ENCODE results near the gene TMEM120B. TPM values are rescaled to one million over a fixed set of nuclear protein-coding genes. Genes with fewer than 3 reads are reported as not detected.
A peak's percentile ranks its signal among the peaks of the same experiment; 100 is the strongest.
"Not testable (repeated sequence)": the region's sequence is repeated elsewhere in the genome, so short reads cannot be mapped to it uniquely, and the experiment has no call there.

TMEM120B gene
- total RNA-seq, 2 experiments from 2014 or later = 7.6 to 8.2 TPM

DNA sequence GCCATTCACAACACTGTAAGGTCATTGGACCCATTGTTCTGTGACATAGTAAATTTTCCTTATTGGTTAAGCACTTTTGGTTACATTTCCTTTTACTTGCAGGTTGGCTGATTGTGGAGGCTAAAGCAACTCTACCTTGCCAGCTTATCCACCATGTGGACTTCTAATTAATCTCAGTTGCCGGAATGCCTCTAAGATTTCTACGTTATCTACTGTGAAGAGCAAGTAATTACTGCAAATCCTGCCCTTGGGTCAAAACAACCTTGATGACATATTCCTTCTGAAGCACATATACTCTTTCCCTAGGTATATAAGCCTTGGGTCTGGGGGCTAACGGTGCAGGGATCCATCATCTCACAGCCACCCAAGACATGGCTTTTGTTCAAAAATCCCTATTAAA lies 23.6 kb upstream of the TMEM120B start:
- ATAC-seq = no peak
- CTCF ChIA-PET = interaction anchor here (0.9 to 3.8 kb wide), 5 partner anchors 17 to 123 kb away, joined by 3 to 19 read pairs (median 3); partner anchors contain the start of gene RHOF
- no peaks in the 10 kb centered on the region for H3K27me3 Mint-ChIP-seq (ENCODE audit: low read depth)
- H3K4me1 Mint-ChIP-seq (ENCODE audit: low read depth) = peaks cover 14% of the 10 kb centered on the region
- H3K4me3 Mint-ChIP-seq = no peak overlapping the region
- no peak for DNase-seq
- no peaks in the 10 kb centered on the region for H3K9me3 Mint-ChIP-seq (ENCODE audit: insufficient read depth)
- POLR2A ChIA-PET = no interaction called here
- peak overlapping the region; percentile 34 for H3K27ac Mint-ChIP-seq
- peaks cover 3% of the 10 kb centered on the region for H3K36me3 Mint-ChIP-seq (ENCODE audit: low read depth)

DNA sequence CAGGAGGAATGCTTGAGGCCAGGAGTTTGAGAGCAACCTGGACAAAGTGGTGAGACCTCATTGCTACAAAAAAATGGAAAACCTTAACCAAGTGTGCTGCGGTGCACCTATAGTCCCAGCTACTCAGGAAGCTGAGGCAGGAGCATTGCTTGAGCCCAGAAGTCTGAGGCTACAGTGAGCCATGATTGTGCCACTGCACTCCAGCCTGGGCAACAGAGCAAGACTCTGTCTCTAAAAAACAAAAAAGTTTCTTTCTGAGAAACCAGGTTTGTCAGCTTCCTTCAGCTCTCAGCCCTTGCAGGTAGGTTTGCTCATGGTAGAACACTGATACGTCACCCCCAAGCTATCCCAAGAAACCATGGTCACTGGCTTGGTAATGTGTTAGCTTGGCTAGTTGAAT lies 23.1 kb upstream of the TMEM120B start:
- peaks cover 3% of the 10 kb centered on the region for H3K36me3 Mint-ChIP-seq (ENCODE audit: low read depth)
- ATAC-seq = no peak
- no peak for DNase-seq
- no peak overlapping the region for H3K4me3 Mint-ChIP-seq
- no peak overlapping the region for H3K27ac Mint-ChIP-seq
- ChIA-PET CTCF (interaction anchor here (0.9 to 3.8 kb wide), 5 partner anchors 18 to 122 kb away, joined by 3 to 19 read pairs (median 3); partner anchors contain the start of gene RHOF), POLR2A (no interaction called here)
- no peaks in the 10 kb centered on the region for H3K9me3 Mint-ChIP-seq (ENCODE audit: insufficient read depth)
- H3K4me1 Mint-ChIP-seq (ENCODE audit: low read depth) = peaks cover 14% of the 10 kb centered on the region
- no peaks in the 10 kb centered on the region for H3K27me3 Mint-ChIP-seq (ENCODE audit: low read depth)

DNA sequence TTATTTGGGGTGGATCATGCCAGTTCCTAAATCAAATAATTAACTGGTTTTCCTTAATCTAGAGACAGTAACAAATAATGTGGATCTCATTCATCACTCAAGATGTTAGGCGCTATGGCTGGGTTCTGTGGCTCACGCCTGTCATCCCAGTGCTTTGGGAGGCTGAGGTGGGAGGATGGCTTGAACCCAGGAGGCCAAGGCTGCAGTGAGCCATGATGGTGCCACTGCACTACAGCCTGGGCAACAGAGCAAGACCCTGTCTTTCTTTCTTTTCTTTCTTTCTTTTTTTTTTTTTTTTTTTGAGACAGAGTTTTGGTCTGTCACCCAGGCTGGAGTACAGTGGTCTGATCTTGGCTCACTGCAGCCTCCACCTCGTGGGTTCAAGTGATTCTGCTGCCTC lies 19.8 kb upstream of the TMEM120B start:
- H3K27ac Mint-ChIP-seq; H3K9me3 Mint-ChIP-seq (ENCODE audit: insufficient read depth); DNase-seq; H3K4me1 Mint-ChIP-seq (ENCODE audit: low read depth); H3K4me3 Mint-ChIP-seq; ATAC-seq; POLR2A ChIA-PET; H3K27me3 Mint-ChIP-seq (ENCODE audit: low read depth); H3K36me3 Mint-ChIP-seq (ENCODE audit: low read depth): not testable (repeated sequence)
- CTCF ChIA-PET = interaction anchor here (2.5 to 4.8 kb wide), 3 partner anchors 19 to 101 kb away, joined by 11 to 36 read pairs (median 28); partner anchors contain the start of genes RHOF and TMEM120B

DNA sequence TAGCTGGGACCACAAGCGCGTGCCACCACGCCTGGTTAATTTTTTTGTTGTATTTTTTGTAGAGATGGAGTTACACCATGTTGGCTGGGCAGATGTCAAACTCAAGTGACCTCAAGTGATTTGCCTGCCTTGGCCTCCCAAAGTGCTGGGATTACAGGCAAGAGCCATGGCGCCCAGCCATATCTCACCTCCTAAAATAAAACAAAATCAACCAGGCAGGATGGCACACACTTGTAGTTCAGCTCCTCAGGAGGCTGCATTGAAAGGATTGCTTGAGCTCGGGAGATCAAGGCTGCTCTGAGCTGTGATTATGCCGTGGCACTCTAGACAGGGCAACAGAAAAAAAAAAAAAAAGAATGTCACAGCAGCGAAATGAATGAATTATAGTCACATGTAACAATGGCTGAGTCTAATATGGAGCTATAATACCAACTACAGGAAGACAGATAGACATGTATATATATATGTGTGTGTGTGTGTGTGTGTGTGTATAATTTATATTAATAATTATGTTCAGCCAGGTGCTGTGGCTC lies 19.3 kb upstream of the TMEM120B start:
- no peaks in the 10 kb centered on the region for H3K36me3 Mint-ChIP-seq (ENCODE audit: low read depth)
- H3K27me3 Mint-ChIP-seq (ENCODE audit: low read depth) = no peaks in the 10 kb centered on the region
- DNase-seq = no peak
- H3K27ac Mint-ChIP-seq = no peak overlapping the region
- CTCF ChIA-PET = interaction anchor here (2.5 to 4.8 kb wide), 3 partner anchors 18 to 101 kb away, joined by 11 to 36 read pairs (median 28); partner anchors contain the start of genes RHOF and TMEM120B
- ATAC-seq = no peak
- POLR2A ChIA-PET = no interaction called here
- H3K4me1 Mint-ChIP-seq (ENCODE audit: low read depth) = peaks cover 7% of the 10 kb centered on the region
- no peaks in the 10 kb centered on the region for H3K9me3 Mint-ChIP-seq (ENCODE audit: insufficient read depth)
- no peak overlapping the region for H3K4me3 Mint-ChIP-seq

DNA sequence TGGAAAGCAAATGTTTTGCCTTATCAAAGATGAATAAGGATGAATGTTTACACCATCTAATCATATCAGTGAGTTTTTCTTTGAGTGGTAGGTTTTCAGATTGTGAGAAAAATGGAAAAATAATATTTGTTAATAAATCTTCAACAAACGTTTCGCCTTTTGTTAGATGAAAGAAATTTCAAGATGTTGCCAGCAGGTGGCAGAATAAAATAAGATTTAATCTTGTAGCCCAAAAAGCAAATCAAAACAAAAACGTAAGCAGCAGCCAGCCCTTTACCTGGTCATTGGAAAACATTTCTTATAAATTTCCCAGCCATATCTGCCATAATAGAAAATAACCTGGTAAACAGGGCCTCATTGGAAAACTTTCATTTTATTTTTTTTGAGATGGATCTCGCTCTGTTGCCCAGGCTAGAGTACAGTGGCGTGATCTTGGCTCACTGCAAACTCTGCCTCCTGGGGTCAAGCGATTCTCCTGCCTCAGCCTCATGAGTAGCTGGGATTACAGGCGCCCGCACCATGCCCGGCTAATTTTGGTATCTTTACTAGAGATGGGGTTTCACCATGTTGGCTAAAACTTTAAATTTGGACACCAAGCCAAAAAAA lies 15.4 kb upstream of the TMEM120B start:
- no peak for ATAC-seq
- CTCF ChIA-PET = interaction anchor here (1.0 to 3.0 kb wide), 3 partner anchors 15 to 97 kb away, joined by 3 to 27 read pairs (median 6); partner anchors contain the start of genes RHOF and TMEM120B
- no peak overlapping the region for H3K4me3 Mint-ChIP-seq

DNA sequence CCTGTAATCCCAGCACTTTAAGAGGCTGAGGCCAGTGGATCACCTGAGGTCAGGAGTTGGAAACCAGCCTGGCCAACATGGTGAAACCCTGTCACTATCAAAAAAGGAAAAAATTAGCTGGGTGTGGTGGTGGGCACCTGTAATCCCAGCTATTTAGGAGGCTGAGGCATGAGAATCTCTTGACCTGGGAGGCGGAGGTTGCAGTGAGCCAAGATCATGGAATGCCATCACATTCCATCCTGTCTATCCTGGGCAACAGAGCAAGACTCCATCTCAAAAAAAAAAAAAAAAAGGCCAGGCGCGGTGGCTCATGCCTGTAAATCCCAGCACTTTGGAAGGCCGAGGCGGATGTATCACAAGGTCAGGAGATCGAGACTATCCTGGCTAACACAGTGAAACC lies 14.7 kb upstream of the TMEM120B start:
- H3K27me3 Mint-ChIP-seq (ENCODE audit: low read depth); ATAC-seq; POLR2A ChIA-PET; H3K4me3 Mint-ChIP-seq; H3K36me3 Mint-ChIP-seq (ENCODE audit: low read depth); H3K9me3 Mint-ChIP-seq (ENCODE audit: insufficient read depth); H3K27ac Mint-ChIP-seq; H3K4me1 Mint-ChIP-seq (ENCODE audit: low read depth); DNase-seq: not testable (repeated sequence)
- CTCF ChIA-PET = interaction anchor here (1.0 to 3.0 kb wide), 5 partner anchors 14 to 96 kb away, joined by 3 to 27 read pairs (median 6); partner anchors contain the start of genes RHOF and TMEM120B

More for the DNA sequence above, 15.4 kb upstream of the TMEM120B start:
- Mint-ChIP-seq H3K27ac (no peak overlapping the region), H3K27me3 (ENCODE audit: low read depth) (peaks cover 9% of the 10 kb centered on the region), H3K4me1 (ENCODE audit: low read depth) (peaks cover 4% of the 10 kb centered on the region), H3K9me3 (ENCODE audit: insufficient read depth) (no peaks in the 10 kb centered on the region), H3K36me3 (ENCODE audit: low read depth) (no peaks in the 10 kb centered on the region)
- DNase-seq = peak; percentile 62
- POLR2A ChIA-PET = no interaction called here

DNA sequence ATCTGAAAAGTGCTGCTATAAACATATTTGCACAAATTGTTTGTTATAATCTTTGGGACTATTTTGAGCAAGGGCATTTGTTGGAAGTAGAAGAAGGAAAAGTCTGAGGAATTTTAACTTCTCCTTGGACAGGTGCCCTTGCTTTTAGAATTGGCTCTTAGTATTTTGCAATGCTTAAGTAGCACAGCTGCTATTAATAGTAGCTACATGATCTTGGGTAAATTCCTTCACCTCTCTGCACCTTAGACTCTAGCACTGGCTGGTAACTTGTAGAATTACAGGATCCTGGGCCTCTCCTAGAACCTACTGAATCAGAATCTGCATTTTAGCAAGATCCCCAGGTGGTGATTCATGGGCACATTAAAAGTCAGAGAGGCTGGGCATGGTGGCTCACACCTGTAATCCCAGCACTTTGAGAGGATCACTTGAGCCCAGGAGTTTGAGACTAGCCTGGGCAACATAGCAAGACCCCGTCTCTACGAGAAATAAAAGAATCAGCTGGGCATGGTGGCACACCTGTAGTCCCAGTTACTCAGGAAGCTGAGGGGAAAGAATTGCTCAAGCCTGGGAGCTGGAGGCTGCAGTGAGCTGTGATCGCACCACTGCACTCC lies 10.8 kb upstream of the TMEM120B start:
- DNase-seq = no peak
- H3K4me3 Mint-ChIP-seq = no peak overlapping the region
- H3K9me3 Mint-ChIP-seq (ENCODE audit: insufficient read depth) = no peaks in the 10 kb centered on the region
- peaks cover 4% of the 10 kb centered on the region for H3K4me1 Mint-ChIP-seq (ENCODE audit: low read depth)
- ChIA-PET POLR2A (no interaction called here), CTCF (interaction anchor here (0.7 to 2.6 kb wide), 5 partner anchors 10 to 93 kb away, joined by 3 to 15 read pairs (median 4); partner anchors contain the start of gene RHOF)
- ATAC-seq = no peak
- H3K27ac Mint-ChIP-seq = no peak overlapping the region
- H3K27me3 Mint-ChIP-seq (ENCODE audit: low read depth) = peaks cover 14% of the 10 kb centered on the region
- H3K36me3 Mint-ChIP-seq (ENCODE audit: low read depth) = no peaks in the 10 kb centered on the region

DNA sequence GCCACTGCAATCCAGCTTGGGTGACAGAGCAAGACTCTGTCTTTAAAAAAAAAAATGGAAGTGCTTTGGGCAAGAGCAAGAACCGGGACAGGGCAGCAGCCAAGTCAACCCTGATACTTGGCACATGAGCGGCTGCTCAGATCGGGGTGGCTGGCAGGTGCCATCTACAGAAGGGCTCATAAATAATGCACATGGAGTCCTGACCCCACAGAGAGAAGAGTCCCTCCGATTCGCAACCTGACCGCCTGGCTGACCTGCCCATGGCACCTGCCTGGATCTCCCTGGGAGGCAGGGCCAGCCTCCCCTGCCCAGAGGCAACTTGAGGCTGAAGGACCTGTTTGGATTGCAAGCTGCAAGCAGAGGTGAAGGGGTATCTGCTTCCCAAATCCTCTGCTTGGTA lies 9.6 kb upstream of the TMEM120B start:
- no peak for ATAC-seq
- Mint-ChIP-seq H3K4me3 (no peak overlapping the region), H3K4me1 (ENCODE audit: low read depth) (no peaks in the 10 kb centered on the region), H3K36me3 (ENCODE audit: low read depth) (no peaks in the 10 kb centered on the region), H3K27me3 (ENCODE audit: low read depth) (peaks cover 14% of the 10 kb centered on the region), H3K9me3 (ENCODE audit: insufficient read depth) (no peaks in the 10 kb centered on the region), H3K27ac (no peak overlapping the region)
- POLR2A ChIA-PET = no interaction called here
- no peak for DNase-seq
- CTCF ChIA-PET = interaction anchor here (1.5 to 1.7 kb wide), 2 partner anchors 73 to 91 kb away, joined by 3 to 5 read pairs; partner anchors contain the start of gene RHOF

DNA sequence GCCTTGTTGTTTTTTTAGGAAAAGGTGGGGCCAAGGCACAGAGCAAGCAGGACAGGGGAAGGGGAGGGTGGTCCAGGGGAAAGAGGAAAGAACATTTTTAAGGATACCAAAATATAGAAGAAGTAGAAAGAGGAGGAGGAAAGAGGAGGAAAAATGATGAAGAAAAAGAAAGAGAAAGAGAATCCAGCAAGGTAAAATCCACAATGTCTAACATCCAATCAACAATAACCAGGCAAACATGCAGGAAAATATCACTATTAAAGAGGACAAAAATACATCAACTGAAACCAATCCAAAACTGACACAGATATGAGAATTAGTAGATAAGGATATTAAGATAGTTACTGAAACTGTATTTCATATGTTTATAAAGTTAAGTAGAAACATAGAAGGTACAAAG lies 7.0 kb upstream of the TMEM120B start:
- no peak overlapping the region for H3K4me3 Mint-ChIP-seq
- no peaks in the 10 kb centered on the region for H3K36me3 Mint-ChIP-seq (ENCODE audit: low read depth)
- peaks cover 8% of the 10 kb centered on the region for H3K4me1 Mint-ChIP-seq (ENCODE audit: low read depth)
- H3K27ac Mint-ChIP-seq = no peak overlapping the region
- ChIA-PET POLR2A (interaction anchor here (0.6 kb wide), 1 partner anchor 40 kb away, joined by 3 read pairs; no protein-coding TSS in a partner anchor), CTCF (interaction anchor here (1.9 kb wide), 1 partner anchor 89 kb away, joined by 7 read pairs; no protein-coding TSS in a partner anchor)
- no peaks in the 10 kb centered on the region for H3K9me3 Mint-ChIP-seq (ENCODE audit: insufficient read depth)
- ATAC-seq (no peak), DNase-seq (no peak)
- peaks cover 14% of the 10 kb centered on the region for H3K27me3 Mint-ChIP-seq (ENCODE audit: low read depth)

DNA sequence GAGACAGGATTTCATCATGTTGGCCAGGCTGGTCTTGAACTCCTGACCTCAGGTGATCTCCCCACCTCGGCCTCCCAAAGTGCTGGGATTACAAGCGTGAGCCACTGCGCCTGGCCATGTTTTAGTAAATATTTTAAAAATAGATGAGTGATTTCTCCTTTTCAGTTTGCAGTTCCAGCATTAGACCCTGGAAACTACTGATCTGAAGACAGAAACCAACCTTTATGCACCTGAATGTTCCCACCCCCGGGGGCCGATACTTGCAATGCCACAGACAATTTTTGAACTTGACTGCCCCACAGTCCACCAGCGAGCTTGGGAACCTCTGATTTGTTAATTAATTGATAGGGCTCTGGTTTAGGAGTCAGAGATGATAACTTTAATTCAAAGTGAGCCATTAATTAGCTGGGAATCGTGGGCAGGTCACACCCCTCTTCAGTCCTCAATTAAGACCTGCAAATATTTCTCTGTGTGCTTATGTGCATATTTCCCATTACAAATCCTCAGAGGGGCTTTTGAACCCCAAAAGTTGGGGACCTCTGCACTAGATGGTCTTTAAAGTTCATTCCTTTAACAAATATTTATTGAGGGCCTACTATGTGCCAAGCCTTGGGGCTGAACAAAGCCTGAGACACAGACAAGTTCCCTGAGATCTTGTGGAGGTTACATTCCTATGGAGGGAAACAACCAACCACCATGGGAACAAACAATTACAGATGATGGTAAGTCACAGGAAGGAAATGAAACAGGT lies 4.1 kb upstream of the TMEM120B start:
- POLR2A ChIA-PET = no interaction called here
- DNase-seq (no peak), ATAC-seq (no peak)
- no peaks in the 10 kb centered on the region for H3K9me3 Mint-ChIP-seq (ENCODE audit: insufficient read depth)
- CTCF ChIA-PET = interaction anchor here (0.6 to 0.9 kb wide), 2 partner anchors 86 to 857 kb away, joined by 3 to 5 read pairs; partner anchors contain the start of gene RHOF
- peaks cover 4% of the 10 kb centered on the region for H3K27me3 Mint-ChIP-seq (ENCODE audit: low read depth)
- H3K4me3 Mint-ChIP-seq = no peak overlapping the region
- peaks cover 27% of the 10 kb centered on the region for H3K4me1 Mint-ChIP-seq (ENCODE audit: low read depth)
- no peaks in the 10 kb centered on the region for H3K36me3 Mint-ChIP-seq (ENCODE audit: low read depth)
- H3K27ac Mint-ChIP-seq = no peak overlapping the region

DNA sequence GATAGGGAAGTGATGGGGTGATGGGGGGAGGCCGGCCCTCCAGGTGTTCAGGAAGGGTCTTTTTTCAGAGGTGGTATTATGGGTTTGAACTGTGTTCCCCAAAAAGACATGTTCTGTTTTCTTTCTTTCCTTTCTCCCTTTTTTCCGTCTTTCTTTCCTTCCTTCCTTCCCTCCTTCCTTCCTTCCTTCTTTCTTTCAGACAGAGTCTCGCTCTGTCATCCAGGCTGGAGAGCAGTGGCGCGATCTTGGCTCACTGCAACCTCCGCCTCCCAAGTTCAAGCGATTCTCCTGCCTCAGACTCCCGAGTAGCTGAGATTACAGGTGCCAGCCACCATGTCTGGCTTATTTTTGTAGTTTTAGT lies 3.5 kb upstream of the TMEM120B start:
- H3K36me3 Mint-ChIP-seq (ENCODE audit: low read depth); ATAC-seq; DNase-seq; H3K27me3 Mint-ChIP-seq (ENCODE audit: low read depth); H3K9me3 Mint-ChIP-seq (ENCODE audit: insufficient read depth); POLR2A ChIA-PET; H3K4me3 Mint-ChIP-seq: not testable (repeated sequence)
- CTCF ChIA-PET = interaction anchor here (0.6 kb wide), 1 partner anchor 858 kb away, joined by 3 read pairs; no protein-coding TSS in a partner anchor
- peak overlapping the region; percentile 30 for H3K27ac Mint-ChIP-seq
- H3K4me1 Mint-ChIP-seq (ENCODE audit: low read depth) = peaks cover 32% of the 10 kb centered on the region
